UCSD-AML1 (cell line): ENCODE results near the gene SLC8A1.

Source experiments
- DNase-seq: peaks from one replicate; lab custom pipeline; 2025; ENCODE audit not compliant: unreplicated experiment; lab: John Stamatoyannopoulos, UW

Gene SLC8A1

DNA sequence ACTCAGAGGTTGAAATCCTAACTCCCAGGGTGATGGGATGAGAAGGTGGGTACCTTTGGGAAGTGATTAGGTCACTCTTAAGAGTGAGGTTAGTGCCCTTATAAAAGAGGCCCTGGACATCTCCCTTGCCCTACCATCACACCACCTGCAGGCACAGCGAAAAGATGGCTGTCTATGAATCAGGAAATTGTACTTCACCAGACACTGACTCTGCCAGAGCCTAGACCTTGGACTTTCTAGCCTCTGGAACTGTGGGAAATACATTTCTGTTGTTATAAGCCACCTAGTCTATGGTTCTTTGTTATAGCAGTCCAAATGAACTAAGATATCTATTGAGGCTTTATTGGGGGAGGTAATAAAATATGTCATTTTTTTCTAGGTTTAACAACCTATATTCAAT lies 203.6 kb downstream of the SLC8A1 start:
- no peak for DNase-seq

DNA sequence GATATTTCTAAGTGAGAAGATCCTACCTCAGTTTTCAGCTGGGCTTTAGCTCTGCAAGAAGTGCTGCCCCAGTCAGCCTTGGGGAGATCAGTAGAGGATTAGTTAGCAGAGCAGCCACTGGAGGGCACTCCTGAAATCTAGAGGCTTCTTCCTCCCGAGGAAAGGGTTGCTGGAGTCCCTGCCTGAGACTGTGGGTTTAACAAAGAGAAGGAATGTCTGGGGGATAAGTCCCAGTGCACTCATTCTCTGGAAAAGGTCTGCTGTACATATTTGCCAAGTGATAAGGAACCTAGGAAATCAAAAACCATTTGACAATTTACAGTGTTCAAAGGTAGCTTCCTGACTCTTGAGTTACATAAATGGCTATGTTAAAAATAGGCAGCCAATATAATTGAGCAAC lies 207.2 kb downstream of the SLC8A1 start:
- DNase-seq: peak; percentile 12

DNA sequence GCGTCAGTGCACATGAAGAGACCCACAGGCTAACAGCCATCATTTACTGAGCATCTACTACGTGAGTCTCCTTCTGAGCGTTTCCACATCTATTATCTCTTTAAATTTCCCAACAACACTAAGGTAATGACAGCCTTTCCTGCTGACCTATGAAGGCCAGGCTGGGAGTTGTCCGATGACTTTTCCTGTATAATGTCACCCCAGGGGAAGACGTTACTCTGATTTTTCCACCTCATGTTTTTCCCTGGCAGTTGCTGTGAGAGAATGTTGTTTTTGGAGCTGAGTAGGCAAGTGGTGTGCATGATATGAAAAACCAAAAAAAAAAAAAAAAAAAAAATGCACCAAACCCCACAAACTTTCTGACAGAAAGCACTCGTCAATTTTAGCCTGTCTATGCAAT lies 207.6 kb downstream of the SLC8A1 start:
- no peak for DNase-seq

- no peak for DNase-seq
Measured at GRCh38 chr2:40243581-40244187, 208.2 kb downstream of the SLC8A1 start.

DNA sequence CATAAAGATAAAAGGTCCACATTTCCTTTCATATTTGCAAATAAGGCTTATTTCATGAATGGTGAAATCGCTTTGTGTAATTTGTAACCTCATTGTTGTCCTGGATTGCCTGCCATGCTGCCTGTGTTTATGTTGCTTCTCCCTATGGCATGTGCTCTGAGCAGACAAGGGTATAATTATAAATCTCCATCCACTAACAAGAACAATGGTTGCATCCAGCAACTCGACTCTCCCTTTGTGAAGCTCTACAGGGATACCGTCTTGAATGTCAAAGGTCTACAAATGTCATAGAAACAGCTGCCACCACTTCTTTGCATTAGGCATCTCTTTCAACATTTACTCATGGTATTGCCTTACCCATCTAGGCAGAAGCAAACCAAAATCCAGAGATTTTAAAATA lies 209.6 kb downstream of the SLC8A1 start:
- DNase-seq: no peak

DNA sequence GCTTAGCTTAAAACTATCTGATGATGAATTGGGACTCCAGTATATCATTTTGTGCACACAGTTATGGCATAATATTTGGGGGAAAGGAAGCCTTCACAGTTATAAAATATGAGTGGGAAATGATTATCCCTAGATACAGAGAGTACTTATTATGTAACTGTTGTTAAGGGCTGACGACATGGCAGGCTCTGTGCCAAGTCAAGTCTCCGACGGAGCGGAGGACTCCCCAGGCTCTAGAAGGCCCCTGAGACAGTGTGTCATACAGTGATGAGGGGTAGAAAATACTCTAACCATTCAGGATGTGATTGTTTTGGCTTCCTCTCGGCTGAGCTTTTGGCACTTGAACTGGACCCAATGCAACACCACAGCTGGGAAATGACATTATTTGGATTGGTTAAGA lies 211.8 kb downstream of the SLC8A1 start:
- no peak for DNase-seq

GRCh38 chr2:40230707-40231432 lies 221.0 kb downstream of the SLC8A1 start:
- DNase-seq: no peak

DNA sequence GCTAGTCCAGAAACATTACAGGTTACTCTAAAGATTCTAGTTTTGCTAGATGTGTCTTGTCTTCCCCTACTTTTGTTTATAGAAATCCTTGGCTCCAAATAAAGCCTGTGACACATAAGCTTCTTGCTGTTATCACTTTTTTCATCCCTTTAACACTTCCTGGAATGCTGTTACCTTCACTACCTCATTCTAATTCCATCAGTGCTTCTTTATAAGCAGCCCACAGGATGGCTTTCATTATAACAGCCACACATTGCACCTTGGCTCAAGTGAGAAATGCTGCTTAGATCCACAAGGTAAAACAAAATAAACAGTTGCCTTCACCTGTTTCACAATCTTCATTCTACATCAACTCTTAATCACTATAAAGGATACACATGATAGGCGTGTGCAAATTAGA lies 221.7 kb downstream of the SLC8A1 start:
- no peak for DNase-seq

DNA sequence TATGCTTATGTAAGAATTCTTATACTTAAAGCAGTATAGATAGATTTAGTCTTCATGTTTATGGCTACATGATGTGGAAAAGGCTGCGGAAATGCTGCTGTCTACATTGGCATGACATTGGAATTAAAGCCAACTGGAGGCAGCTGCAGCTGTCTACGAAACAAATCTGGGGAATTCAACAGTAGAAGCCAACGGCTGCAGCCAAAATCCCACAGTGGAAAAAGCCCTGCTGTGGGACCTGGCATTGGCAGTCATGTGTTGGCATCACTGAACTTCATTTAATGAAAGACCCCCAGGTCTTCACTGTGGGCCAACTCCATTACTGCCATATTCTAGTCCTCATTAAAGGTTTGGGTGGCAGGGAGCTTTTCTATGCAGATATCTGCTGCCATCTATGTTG lies 223.6 kb downstream of the SLC8A1 start:
- DNase-seq: no peak

- no peak for DNase-seq
Measured at GRCh38 chr2:40227210-40227609, 224.7 kb downstream of the SLC8A1 start.

DNA sequence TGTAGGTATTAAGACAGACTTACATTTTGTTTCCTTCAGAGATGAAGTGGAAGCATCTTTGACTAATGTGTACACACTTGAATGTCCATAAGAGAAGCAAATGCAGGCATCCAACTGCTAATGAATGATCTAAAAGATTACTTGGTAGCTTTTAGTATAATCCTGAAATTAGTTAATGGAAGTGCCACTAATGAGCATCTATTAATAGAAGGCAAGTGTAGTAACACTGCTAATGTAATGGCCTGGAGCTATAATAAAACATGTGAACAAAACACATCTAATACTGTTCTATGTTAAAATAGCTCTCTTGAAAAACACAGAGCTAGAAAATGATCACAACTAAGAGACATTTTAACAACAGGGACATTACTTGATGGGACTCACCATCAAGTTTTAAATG lies 225.3 kb downstream of the SLC8A1 start:
- DNase-seq: no peak

- DNase-seq: no peak
Measured at GRCh38 chr2:40225670-40226210, 226.2 kb downstream of the SLC8A1 start.

DNA sequence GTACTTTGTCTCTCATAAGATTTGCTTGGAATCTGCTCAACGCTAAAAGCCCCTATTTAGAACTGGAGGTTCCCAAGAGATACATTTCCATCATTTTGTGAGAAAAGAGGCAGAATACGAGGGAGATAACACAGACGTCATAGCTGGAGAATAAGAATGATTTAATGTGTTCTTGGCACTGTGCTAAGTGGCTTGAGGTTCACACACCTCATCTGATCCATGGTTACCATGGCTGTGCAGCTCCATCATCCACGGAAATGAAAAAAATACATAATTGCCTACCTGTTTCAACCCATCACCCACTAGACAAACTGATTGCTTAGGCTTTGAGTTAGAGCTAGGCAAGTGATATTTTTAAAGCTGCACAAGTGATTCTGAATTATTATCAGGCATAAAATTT lies 227.6 kb downstream of the SLC8A1 start:
- no peak for DNase-seq

DNA sequence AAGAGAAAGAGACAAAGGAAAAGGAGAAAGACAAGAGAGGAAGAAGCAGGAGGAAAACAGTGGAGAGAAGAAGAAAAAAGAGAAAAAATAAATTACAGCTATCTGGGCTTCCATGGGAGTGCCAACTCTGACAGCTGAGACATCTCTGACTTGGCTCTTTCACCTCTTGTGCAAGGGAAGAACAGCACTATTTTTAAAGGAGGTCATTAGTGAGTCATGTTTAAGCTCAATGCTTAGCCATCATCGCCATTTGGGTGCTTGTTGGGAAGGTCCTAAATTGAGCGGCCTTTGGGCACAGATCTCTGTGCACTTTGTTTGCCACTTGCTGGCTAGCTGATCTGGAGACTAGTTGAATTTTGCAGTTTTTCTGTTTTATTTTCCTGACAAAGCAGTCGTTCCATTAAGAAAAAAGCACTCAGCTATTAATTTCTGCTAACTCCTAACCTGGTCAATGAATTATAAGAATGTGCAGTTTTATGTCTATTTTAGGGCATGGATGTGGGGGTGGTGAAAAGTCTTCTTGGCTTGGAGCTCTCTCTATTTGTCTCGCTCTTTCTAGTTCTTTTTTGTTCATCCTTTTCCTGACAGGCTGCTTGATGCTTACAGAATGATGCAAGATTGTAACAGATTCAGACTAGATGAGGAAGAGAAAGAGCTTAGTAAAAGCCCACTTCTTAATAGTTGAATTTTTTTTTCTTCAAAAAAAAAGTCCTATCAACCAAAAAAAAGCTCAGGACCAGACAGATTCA lies 231.5 kb downstream of the SLC8A1 start:
- DNase-seq: no peak

GRCh38 chr2:40219141-40219540 lies 232.7 kb downstream of the SLC8A1 start:
- DNase-seq: no peak

DNA sequence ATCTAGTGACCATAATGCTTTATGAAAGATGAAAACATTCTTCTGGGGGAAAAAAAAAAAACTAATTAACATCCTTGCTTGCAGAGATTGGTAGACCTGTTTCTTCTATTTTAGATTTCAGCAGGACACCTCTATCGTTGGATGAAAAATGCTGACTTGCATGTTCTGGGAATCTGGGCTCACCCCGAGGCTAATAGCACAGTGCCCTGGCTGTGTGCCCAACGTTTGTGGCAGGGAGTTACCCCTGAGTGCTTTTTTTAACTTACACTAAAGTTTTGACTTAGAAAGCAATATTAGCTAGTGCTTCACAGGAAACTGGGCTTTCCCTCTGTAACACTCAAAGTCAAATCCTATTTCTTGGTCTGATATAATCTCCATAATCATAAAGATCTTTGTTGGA lies 233.2 kb downstream of the SLC8A1 start:
- no peak for DNase-seq

DNA sequence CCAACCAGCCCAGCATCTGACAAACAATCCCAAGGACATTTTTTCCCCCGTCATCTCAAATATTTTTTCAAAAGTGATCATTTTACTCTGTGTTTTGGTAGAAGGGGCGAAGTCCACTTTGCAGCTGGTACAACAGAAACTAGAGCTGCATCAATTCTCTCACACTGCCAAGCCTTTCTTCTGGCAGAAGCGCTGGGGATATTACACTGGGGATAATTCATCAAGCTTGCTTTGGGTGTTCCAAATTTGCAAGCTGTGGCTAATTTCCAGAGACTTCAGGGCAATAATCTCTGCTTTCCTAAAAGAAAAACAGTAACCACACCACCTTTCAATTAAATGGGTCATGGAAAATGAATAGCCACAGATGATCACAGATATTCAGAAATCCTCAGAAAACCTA lies 238.3 kb downstream of the SLC8A1 start:
- DNase-seq: no peak

DNA sequence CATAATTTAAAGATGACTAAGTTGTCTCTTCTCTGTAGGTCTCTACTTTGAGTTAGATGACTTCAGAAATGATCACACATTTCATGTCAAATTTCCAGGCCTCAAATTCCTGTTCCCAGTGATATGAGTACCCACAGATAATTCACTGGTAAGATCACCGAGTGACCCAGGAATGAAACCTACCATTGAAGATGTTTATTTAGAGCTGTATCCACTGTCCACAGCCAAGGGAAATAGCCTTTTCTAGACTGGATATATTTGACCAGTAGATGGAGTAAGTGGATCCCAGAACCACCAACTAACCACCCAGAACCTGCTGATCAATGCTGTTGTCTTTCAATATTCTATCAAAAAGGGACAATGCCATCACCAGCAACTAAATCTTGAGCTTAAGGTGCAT lies 238.8 kb downstream of the SLC8A1 start:
- DNase-seq: no peak

GRCh38 chr2:40210968-40211353 lies 240.9 kb downstream of the SLC8A1 start:
- DNase-seq: no peak

DNA sequence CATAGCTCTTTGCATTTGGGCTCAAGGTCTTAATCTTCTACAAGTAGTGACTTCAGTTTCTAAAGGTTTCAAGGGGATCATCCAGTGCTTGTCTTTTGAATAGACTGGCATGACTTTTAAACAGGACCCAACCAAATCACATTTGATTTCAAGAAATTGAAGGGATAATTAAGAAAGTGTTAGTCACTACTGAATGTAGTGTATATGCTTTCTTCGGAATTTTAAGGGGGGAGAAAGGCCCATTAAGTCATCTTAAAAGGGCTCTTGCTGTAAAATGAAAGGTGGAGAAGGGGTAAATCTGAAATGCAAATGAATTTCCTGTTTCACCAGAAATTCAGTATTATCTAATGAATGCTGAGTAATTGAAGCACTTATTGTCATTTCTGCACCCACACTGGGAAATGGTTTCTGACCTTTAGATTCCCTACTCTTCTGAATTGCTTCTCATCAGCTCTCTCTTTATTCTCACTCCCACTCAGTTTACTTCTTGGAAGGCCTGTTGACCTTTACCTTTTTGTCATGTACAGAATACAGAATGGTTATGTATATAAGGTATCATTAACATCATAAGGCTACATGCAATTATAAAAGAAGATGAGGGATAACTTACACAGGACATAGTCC lies 241.4 kb downstream of the SLC8A1 start:
- DNase-seq: no peak

- no peak for DNase-seq
Measured at GRCh38 chr2:40209761-40210160, 242.1 kb downstream of the SLC8A1 start.

DNA sequence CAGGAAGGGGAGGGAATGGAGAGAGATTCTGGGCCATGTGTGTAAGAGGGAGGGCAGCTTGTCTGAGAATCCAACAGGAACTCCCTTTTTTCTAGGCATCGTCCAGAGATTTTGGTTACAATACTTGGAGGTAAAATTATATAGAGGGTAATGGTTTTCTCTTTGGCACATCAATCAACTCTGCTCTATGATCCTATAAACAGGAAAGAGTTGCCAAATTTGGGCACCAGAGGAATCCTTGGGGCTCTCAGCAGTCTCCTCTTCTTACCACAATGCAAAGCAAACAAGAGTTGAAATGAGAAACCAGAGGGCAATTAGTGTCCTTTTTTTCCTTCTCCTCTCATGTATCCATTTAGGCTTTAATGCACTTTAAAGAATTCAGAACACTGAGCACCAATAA lies 243.4 kb downstream of the SLC8A1 start:
- no peak for DNase-seq
